Mucosa of gallbladder (tissue), 1 donor: ENCODE data around the gene NLRP4. TPM values are rescaled to one million over a fixed set of nuclear protein-coding genes. Genes with fewer than 3 reads are reported as not detected.

Experiments used
- DNase-seq: peaks from one replicate; pipeline ENCODE4 v3.0.0-alpha.2; 2020; ENCODE audit warnings: low spot score
- total RNA-seq: library from RNA; stranded (reverse); gene quantifications from one replicate; pipeline ENCODE4 v1.2.1, GENCODE V29; 2021
- donor health status: DM: no; HTN: no; CAD: no.

Gene NLRP4, protein sequence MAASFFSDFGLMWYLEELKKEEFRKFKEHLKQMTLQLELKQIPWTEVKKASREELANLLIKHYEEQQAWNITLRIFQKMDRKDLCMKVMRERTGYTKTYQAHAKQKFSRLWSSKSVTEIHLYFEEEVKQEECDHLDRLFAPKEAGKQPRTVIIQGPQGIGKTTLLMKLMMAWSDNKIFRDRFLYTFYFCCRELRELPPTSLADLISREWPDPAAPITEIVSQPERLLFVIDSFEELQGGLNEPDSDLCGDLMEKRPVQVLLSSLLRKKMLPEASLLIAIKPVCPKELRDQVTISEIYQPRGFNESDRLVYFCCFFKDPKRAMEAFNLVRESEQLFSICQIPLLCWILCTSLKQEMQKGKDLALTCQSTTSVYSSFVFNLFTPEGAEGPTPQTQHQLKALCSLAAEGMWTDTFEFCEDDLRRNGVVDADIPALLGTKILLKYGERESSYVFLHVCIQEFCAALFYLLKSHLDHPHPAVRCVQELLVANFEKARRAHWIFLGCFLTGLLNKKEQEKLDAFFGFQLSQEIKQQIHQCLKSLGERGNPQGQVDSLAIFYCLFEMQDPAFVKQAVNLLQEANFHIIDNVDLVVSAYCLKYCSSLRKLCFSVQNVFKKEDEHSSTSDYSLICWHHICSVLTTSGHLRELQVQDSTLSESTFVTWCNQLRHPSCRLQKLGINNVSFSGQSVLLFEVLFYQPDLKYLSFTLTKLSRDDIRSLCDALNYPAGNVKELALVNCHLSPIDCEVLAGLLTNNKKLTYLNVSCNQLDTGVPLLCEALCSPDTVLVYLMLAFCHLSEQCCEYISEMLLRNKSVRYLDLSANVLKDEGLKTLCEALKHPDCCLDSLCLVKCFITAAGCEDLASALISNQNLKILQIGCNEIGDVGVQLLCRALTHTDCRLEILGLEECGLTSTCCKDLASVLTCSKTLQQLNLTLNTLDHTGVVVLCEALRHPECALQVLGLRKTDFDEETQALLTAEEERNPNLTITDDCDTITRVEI
- total RNA-seq: not detected

DNA sequence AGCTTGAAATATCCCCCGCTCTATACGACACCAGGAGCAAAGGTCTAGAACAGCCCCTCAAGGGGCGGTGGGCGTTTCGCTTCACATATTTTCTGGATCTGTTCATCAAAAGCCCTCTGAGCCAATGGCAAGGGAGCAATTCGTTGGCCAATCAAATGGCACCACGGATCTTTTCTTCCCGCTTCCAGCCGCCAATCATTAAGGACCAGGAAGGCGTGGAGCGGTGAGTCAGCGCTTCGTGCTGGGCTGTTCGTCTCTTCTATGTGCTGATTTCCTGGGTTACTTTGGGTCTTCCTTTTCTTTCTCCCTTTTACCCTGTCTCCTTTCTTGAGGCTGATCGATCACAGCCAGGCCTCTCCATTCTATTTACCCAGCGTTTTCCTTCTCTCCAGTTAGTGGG is at the start of gene NLRP4:
Gene NLRP4, plus strand, starts transcription at position 201 of the 400 bp plus-strand sequence. CDS start 15,541 bp downstream, outside the sequence.
- DNase-seq: no peak

DNA sequence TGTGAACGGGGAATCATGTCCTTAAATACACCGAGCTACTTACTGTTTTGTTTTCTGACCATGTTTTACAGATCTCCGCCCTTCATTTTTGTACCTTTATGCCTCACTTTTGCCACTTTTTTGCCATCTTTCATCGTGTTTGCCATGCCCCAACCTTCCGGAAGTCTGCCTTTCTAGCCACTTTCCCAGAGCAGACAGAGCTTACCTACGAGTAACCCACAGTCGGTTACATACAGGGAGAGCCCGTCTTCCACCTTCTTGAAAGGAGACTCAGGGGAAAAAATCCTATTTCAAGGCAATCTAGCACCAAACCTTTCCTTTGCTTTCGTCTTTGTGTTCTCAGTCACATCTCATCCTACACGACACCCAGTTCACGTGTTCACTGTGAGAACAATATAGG is 41.3 kb upstream of the NLRP4 start:
- no peak for DNase-seq

- no peak for DNase-seq
Observed at GRCh38 chr19:55801416-55801815, 34.9 kb upstream of the NLRP4 start.

DNA sequence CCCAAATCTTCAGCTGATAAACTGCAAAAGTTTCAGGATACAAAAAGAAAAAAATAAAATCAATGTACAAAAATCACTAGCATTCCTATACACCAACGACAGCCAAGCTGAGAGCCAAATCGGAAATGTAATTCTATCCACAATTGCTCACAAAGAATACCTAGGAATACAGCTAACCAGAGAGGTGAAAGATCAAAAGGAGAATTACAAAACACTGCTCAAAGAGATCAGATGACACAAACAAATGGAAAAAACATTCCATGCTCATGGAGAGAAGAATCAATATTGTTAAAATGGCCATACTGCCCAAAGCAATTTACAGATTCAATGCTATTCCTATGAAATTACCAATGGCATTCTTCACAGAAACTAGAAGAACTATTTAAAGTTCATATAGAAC is 34.1 kb upstream of the NLRP4 start:
- no peak for DNase-seq

GRCh38 chr19:55809381-55810058 is 26.8 kb upstream of the NLRP4 start:
- DNase-seq: peak; percentile 66

- no peak for DNase-seq
Observed at GRCh38 chr19:55811340-55811739, 25.0 kb upstream of the NLRP4 start.

GRCh38 chr19:55812449-55812848 is 23.9 kb upstream of the NLRP4 start:
- no peak for DNase-seq

DNA sequence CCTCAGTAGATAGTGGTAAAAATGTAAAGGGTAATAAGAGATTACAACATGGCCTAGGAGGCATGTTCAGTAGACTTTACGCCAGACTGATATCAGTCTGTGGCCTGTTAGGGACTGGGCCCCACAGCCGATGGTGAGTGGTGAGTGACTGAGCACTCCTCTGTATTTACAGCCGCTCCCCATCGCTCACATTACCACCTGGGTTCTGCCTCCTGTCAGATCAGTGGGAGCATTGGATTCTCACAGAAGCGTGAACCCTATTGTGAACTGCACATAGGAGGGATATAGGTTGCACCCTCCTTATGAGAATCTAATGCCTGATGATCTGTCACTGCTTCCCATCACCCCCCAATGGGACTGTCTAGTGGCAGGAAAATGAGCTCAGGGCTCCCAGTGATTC is 22.4 kb upstream of the NLRP4 start:
- no peak for DNase-seq

GRCh38 chr19:55820037-55820436 is 16.3 kb upstream of the NLRP4 start:
- no peak for DNase-seq

DNA sequence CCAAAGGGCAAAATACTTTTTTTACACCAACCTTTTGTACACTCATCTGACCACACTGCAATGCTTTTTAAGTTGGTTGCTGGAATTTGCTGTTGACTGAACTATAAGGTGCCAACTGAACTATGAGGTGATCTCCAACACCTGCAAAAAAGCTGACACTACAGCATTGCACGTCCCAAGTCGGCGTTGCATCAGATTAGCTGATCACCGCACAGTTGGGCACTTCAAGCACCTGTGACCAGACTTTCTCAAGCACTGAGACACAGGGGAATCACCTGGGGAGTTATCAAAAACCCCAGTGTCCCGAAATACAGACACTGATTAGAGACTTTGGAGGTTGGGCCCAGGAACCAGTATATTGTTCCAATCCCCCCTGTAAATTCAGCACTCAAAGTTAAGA is 5.7 kb upstream of the NLRP4 start:
- no peak for DNase-seq

- no peak for DNase-seq
Observed at GRCh38 chr19:55831846-55832245, 4.5 kb upstream of the NLRP4 start, which contains the start of gene NLRP11. Gene NLRP11, minus strand, starts transcription at chr19:55831999. Its CDS starts 13,825 bp downstream, at chr19:55818174.

GRCh38 chr19:55832676-55833075 is 3.7 kb upstream of the NLRP4 start:
- no peak for DNase-seq

- DNase-seq: no peak
Observed at GRCh38 chr19:55838251-55838650, 1.9 kb downstream of the NLRP4 start.

- DNase-seq: no peak
Observed at GRCh38 chr19:55838906-55839305, 2.6 kb downstream of the NLRP4 start.

- no peak for DNase-seq
Observed at GRCh38 chr19:55855160-55855559, 18.8 kb downstream of the NLRP4 start.

DNA sequence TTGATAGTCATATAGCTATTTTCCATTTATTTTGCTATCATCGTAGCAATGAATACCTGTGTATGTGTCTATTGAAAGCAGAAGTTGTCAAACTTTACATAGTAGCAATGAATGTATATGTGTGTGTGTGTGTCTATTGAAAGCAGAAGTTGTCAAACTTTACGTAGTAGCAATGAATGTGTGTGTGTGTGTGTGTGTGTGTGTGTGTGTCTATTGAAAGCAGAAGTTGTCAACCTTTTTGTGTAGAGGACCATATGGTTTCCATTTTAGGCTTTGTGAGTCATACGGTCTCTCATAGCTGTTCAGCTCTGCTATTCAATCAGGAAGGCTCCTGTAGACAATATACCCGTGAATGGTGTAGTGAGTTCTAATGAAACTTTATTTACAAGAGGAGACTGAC is 20.8 kb downstream of the NLRP4 start:
- no peak for DNase-seq

DNA sequence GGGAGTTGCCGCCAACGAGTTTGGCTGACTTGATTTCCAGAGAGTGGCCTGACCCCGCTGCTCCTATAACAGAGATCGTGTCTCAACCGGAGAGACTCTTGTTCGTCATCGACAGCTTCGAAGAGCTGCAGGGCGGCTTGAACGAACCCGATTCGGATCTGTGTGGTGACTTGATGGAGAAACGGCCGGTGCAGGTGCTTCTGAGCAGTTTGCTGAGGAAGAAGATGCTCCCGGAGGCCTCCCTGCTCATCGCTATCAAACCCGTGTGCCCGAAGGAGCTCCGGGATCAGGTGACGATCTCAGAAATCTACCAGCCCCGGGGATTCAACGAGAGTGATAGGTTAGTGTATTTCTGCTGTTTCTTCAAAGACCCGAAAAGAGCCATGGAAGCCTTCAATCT is 21.6 kb downstream of the NLRP4 start:
- no peak for DNase-seq

GRCh38 chr19:55858401-55858800 is 22.1 kb downstream of the NLRP4 start:
- DNase-seq: no peak

GRCh38 chr19:55858969-55859368 is 22.6 kb downstream of the NLRP4 start:
- DNase-seq: no peak

GRCh38 chr19:55866521-55866920 is 30.2 kb downstream of the NLRP4 start:
- no peak for DNase-seq

GRCh38 chr19:55867101-55867500 is 30.8 kb downstream of the NLRP4 start:
- DNase-seq: no peak

DNA sequence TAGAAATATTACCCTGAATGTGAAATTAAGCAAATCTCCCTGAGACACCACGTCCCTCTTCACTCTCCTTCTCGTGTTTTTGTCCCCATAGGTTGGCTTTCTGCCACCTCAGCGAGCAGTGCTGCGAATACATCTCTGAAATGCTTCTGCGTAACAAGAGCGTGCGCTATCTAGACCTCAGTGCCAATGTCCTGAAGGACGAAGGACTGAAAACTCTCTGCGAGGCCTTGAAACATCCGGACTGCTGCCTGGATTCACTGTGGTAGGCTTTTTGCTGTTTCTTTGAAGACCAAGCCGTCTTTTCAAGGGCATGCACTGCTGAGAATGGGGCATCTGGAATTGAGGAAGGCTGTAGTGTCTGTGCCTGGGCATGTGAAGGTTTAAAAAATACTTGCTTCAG is 34.4 kb downstream of the NLRP4 start:
- DNase-seq: no peak
